PFSK-1 (cell line): Measurements from ENCODE around the gene PTS.

Experiments used
- POLR2AphosphoS5 ChIP-seq: IDR thresholded peaks from 2 replicates; pipeline ENCODE4 v1.6.1; 2012; ENCODE audit warnings: low read depth, mild to moderate bottlenecking, control low read depth, low read length, moderate library complexity
- REST ChIP-seq, 2 experiments: IDR thresholded peaks; 2 replicates each; pipeline versions ENCODE4 v1.6.1 to v1.8.0; 2011 to 2012; ENCODE audit warnings: low read depth in 2 of 2, low read length in 2 of 2, control low read depth in 1 of 2, inconsistent platforms in 1 of 2, mild to moderate bottlenecking in 1 of 2, moderate library complexity in 1 of 2; ENCODE audit not compliant: insufficient read depth in 1 of 2
- SIN3A ChIP-seq: IDR thresholded peaks from 2 replicates; pipeline ENCODE4 v1.6.1; 2012; ENCODE audit warnings: mild to moderate bottlenecking, low read length, moderate library complexity, borderline replicate concordance; ENCODE audit not compliant: insufficient read depth
- TAF1 ChIP-seq: IDR thresholded peaks from 2 replicates; pipeline ENCODE4 v1.6.1; 2012; ENCODE audit warnings: low read length, control low read depth, borderline replicate concordance; ENCODE audit not compliant: insufficient read depth

- TF ChIP-seq SIN3A (no peak), REST (IDR thresholded peaks at IDR 0.05; ENCODE audit: insufficient read depth in 1 of 2, low read depth in 2 of 2, low read length in 2 of 2) (no peak), TAF1 (no peak), POLR2AphosphoS5 (no peak)
Measured at GRCh38 chr11:112255067-112255720, 29.0 kb downstream of the PTS start.
